HG02970 (cell line): ENCODE data around the gene ROMO1.
"Not testable (repeated sequence)": the region's sequence is repeated elsewhere in the genome, so short reads cannot be mapped to it uniquely, and the experiment has no call there.

ENCODE experiments used
- ATAC-seq: cut with Tn5 transposase; IDR thresholded peaks from one replicate; pipeline ENCODE4 v1.9.1; 2021; ENCODE audit warnings: mild to moderate bottlenecking, moderate library complexity, moderate number of reproducible peaks; ENCODE audit not compliant: unreplicated experiment, low FRiP score

ROMO1 gene

GRCh38 chr20:35709259-35709658 is 10.1 kb downstream of the ROMO1 start:
- ATAC-seq, result no peak

- no peak for ATAC-seq
Measured at GRCh38 chr20:35710039-35710438, 10.8 kb downstream of the ROMO1 start.

DNA sequence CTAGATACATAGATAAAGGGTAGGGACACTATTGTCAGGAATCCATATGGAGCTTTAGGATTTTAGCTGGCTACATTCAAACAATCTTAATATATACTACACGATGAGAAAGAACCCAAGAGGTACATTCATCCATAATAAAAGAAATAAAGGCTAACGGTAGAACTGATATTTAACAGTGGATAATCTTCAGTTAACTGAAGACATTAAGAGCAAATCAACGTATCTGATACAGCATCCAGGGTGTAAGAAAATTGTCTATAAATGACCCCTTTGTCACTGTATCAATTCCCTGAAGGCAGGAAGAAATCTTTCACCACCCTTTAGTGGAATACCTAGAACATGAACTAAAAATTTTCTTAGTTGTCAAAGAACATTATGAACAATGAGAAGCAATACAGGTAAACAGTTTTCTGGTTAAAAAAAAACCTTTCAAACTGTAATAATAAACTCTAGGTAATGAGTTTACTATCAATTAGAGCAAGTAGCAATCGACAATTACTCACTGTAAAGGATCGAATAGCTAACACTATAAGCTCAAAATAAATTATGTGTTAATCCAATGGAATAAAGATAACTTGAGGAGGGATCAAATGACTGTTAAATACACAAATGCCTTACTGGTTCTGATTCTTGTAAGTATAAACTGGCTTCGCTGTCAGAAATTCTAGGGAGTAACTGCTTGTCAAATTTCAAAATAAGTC is 11.8 kb downstream of the ROMO1 start:
- no peak for ATAC-seq

DNA sequence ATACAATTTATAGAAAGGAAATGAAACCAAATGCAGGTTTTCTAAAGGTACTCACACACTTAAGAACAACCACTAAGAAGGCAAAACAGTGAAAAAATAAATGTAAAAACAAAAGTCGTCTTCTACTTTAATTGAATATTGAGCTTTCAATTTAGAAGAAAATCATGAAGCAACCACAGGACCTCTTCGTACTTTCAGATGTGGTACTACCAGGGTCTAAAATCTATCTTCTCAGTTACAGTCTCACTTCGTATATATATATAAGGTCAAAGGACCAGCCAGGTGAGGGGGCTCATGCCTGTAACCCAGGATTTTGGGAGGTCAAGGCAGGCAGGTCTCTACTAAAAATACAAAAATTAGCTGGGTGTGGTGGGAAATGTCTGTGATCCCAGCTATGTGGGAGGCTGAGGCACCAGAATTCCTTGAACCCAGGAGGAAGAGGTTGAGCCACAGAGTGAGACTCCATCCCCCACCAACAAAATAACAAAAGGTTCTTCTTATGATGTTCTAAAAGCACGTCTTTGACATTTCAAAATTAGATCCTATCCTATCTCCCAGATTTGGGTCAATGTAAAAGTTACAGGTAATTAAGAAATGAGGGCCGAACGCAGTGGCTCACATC is 12.5 kb downstream of the ROMO1 start:
- no peak for ATAC-seq

GRCh38 chr20:35713120-35713519 is 13.9 kb downstream of the ROMO1 start:
- not testable (repeated sequence) for ATAC-seq

- ATAC-seq, result no peak
Measured at GRCh38 chr20:35714127-35714526, 14.9 kb downstream of the ROMO1 start.

GRCh38 chr20:35715652-35716051 is 16.4 kb downstream of the ROMO1 start:
- ATAC-seq, result no peak

DNA sequence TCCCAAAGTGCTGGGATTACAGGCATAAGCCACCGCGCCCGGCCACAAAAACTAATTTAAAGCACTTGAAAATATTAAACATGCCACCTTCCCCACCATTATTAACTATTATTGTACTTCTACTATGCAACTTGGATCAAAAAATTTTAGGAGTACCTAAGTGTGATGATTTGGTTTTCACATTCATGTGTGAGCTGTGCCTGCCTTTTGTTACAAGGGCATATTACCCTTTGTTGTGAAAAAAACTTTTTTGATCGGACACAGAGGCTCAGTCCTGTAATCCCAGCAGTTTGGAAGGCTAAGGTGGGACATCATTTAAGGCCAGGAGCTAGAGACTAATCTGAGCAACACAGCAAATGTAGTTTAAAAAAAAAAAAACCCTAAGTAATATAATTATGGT is 17.1 kb downstream of the ROMO1 start:
- no peak for ATAC-seq

DNA sequence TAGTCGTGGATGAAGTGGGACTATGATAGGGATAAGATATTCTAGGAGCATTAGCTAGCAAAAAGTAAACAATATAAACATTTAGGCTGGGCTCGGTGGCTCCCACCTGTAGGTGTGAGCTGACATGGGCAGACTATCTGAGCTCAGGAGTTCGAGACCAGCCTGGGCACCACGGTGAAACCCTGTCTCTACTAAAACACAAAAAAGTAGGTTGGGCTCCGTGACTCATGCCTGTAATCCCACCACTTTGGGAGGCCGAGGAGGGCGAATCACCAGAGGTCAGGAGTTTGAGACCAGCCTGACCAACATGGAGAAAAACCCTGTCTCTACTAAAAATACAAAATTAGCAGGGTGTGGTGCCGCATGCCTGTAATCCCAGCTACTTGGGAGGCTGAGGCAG is 19.1 kb downstream of the ROMO1 start:
- not testable (repeated sequence) for ATAC-seq

- no peak for ATAC-seq
Measured at GRCh38 chr20:35718972-35719635, 19.9 kb downstream of the ROMO1 start.

- ATAC-seq, result no peak
Measured at GRCh38 chr20:35719717-35720116, 20.5 kb downstream of the ROMO1 start.

GRCh38 chr20:35720165-35721123 is 21.2 kb downstream of the ROMO1 start:
- ATAC-seq, result no peak

DNA sequence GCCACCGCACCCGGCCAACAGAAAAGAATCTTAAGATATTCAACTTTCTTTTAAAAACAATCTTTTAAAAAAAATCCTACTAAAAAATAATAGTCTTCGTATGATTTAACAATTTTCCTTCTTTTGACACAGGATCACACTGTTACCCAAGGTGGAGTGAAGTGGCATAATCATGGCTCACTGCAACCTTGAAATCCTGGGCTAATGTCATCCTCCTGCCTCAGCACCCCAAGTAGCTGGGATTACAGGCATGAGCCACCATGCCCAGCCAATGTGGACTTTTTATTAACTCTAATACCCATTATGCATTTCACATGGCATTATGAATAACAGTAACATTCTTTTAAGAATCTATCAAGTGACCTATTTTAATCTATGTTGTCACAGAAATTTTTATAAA is 22.0 kb downstream of the ROMO1 start:
- no peak for ATAC-seq

- no peak for ATAC-seq
Measured at GRCh38 chr20:35721621-35722020, 22.4 kb downstream of the ROMO1 start.

- ATAC-seq, result not testable (repeated sequence)
Measured at GRCh38 chr20:35723275-35723639, 24.1 kb downstream of the ROMO1 start.

DNA sequence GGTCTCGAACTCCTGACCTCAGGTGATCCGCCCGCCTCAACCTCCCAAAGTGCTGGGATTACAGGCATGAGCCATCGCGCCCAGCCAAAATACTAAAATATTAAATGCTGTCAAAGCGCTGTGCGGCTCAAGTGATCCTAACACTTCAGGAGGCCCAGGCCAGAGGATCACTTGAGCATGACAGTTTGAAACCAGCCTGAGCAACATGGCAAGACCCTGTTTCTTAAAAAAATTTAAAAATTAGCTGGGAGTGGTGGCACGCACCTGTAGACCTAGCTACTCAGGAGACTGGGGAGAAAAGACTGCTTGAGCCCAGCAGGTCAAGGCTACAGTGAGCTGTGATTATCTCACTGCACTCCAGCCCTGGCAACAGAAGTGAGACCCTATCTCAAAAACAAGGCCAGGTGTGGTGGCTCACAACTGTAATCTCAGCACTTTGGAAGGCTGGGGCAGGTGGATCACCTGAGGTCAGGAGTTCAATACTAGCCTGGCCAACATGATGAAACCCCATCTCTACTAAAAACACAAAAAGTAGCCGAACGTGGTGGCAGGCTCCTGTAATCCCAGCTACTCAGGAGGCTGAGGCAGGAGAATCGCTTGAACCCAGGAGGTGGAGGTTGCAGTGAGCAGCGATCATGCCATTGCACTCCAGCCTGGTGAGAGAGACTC is 24.6 kb downstream of the ROMO1 start:
- ATAC-seq, result not testable (repeated sequence)

- no peak for ATAC-seq
Measured at GRCh38 chr20:35724321-35725230, 25.4 kb downstream of the ROMO1 start.

DNA sequence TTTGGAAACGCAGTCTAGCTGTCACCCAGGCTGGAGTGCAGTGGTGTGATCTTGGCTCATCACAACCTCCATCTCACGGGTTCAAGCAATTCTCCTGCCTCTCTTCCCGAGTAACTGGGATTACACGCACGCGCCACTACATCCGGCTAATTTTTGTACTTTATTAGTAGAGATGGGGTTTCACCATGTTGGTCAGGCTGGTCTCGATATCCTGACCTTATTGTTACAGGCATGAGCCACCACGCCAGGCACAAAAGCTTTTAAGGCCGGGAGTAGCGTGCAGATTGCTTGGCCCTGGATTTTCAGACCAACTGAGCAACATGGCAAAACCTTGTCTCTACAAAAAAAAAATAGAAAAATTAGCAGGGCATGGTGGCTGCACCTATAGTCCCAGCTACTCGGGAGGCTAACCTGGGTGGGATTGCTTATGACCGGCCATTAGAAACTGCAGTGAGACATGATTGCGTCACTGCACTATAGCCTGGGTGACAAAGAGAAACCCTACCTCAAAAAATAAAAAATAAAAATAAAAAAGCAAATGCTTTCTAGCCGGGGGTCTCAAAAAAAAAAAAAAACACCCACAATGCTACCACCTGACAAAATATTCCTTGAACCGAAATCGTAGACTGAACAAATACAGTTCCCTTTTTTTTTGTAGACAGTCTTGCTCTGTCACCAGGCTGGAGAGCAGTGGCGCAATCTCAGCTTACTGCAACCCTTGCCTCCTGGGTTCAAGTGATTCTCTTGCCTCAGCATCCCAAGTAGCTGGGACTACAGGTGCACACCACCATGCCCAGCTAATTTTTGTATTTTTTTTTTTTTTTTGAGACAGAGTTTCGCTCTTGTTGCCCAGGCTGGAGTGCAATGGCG is 27.9 kb downstream of the ROMO1 start:
- ATAC-seq, result no peak
